Measurements from ENCODE around the gene NECAB2.

- TF ChIP-seq CTCF (conservative IDR thresholded peaks at IDR 0.05; ENCODE audit: low read length): peak; percentile 75
- TF ChIP-seq EZH2phosphoT487 (IDR thresholded peaks at IDR 0.05; ENCODE audit: borderline replicate concordance): no peak
Measured at GRCh38 chr16:83953796-83954576, 14.1 kb upstream of the NECAB2 start.
